Psoas muscle (tissue), 8 donors: ENCODE results near the gene PPM1B. TPM values are rescaled to one million over a fixed set of nuclear protein-coding genes. Genes with fewer than 3 reads are reported as not detected.

Source experiments
- ATAC-seq, 4 donors: fragments of 200-7000 bp; cut with Tn5 transposase; one replicate each; pipeline ENCODE4 v1.9.1; 2020; ENCODE audit warnings: moderate library complexity in 3 of 4, mild to moderate bottlenecking in 2 of 4
- DNase-seq, 2 donors: peaks; one replicate each; pipeline ENCODE4 v3.0.0-alpha.2; 2020
- H3K27ac ChIP-seq: fragments of 200-600 bp; one replicate; pipeline ENCODE4 v1.8.0; 2022
- H3K27me3 ChIP-seq, 3 donors: fragments of 200-600 bp in 1 of 3; one replicate each; pipeline versions ENCODE4 v1.6.1 to v1.8.0; 2013 to 2022; ENCODE audit warnings: low read length in 2 of 3, mild to moderate bottlenecking in 2 of 3, moderate library complexity in 1 of 3; ENCODE audit not compliant: insufficient read depth in 3 of 3
- H3K36me3 ChIP-seq, 2 donors: fragments of 200-600 bp in 1 of 2; one replicate each; pipeline versions ENCODE4 v1.6.1 to v1.8.0; 2013 to 2022; ENCODE audit warnings: low read depth in 1 of 2, mild to moderate bottlenecking in 1 of 2, moderate library complexity in 1 of 2; ENCODE audit not compliant: insufficient read depth in 1 of 2
- H3K4me1 ChIP-seq: fragments of 200-600 bp; one replicate; pipeline ENCODE4 v1.8.0; 2022
- H3K4me3 ChIP-seq: fragments of 200-600 bp; one replicate; pipeline ENCODE4 v1.8.0; 2022; ENCODE audit warnings: mild to moderate bottlenecking
- H3K9me3 ChIP-seq: fragments of 200-600 bp; one replicate; pipeline ENCODE4 v1.8.0; 2022
- CTCF ChIP-seq: fragments of 200-600 bp; IDR thresholded peaks from one replicate; pipeline ENCODE4 v1.8.0; 2022; ENCODE audit warnings: antibody characterized with exemption
- WGBS, 3 donors: extraction: QIAGEN DNeasy Blood & Tissue Kit; methylation state at CpG; one replicate each; pipeline versions ENCODE4 v1.1.6 to v1.1.7; 2013; 5-methylcytosine and 5-hydroxymethylcytosine counted together
- intact Hi-C, 2 donors: fragments of 100-400 bp; cut with DNase I; formaldehyde crosslinking; loops; one replicate each; pipeline versions ENCODE4 v1.11.0 to v1.14.2; 2022
- polyA plus RNA-seq, 3 donors: library from polyadenylated mRNA; stranded (reverse); fragments of 200-250 nt; gene quantifications; one replicate each; pipeline ENCODE4 v1.2.3, GENCODE V29; 2013
- total RNA-seq, 4 donors: library from RNA; stranded (reverse); fragmentation: NEBNext Ultra II Directional in 2 of 4; extraction: Animal tissue kit (Norgen Biotek cat#: 25700) in 2 of 4; gene quantifications; one replicate each; pipeline versions ENCODE4 v1.2.1 to v1.2.4, GENCODE V29; 2021 to 2023
- donor health status: healthy with polysubstance abuse.
- donor health status: DM: no; HTN: no; CAD: no; lungs with moderate emphysema.
- donor health status: Bipolar disorder and iron deficiency.
- donor health status: healthy.
- donor health status: DM: yes; HTN: yes; CAD: no.
- donor health status: DM: no; HTN: no; CAD: no.
- donor health status: DM: no; HTN: no; CAD: no.
- donor health status: DM: yes; HTN: yes; CAD: no.

The PPM1B gene
- total and polyA plus RNA-seq, 7 donors, result 17.4 to 244 (median 112) TPM

GRCh38 chr2:44244135-44244871, 75.6 kb downstream of the PPM1B start:
- peak; percentile 35 to 63 for DNase-seq
- TF ChIP-seq CTCF, result peak; percentile 68
- peak; percentile 71 to 89 (median 86) for ATAC-seq
- Histone ChIP-seq H3K4me1 (peaks cover 12% of the 10 kb centered on the region), H3K9me3 (no peaks in the 10 kb centered on the region), H3K4me3 (peak overlapping the region; percentile 61), H3K36me3 (no peaks in the 10 kb centered on the region), H3K27ac (peak overlapping the region; percentile 50), H3K27me3 (no peaks in the 10 kb centered on the region)
- intact Hi-C loops, result loop anchor here in 1 of 2 donors (10.0 kb wide), 1 partner anchor 710 kb away; no protein-coding TSS in a partner anchor
- WGBS, 3 donors, result 3 to 8% (median 5%) methylated on average over 12 of the region's 12 CpGs

GRCh38 chr2:44245083-44245861, 76.6 kb downstream of the PPM1B start:
- H3K4me3 ChIP-seq, result no peak overlapping the region
- H3K4me1 ChIP-seq, result peaks cover 12% of the 10 kb centered on the region
- TF ChIP-seq CTCF, result no peak
- no peak overlapping the region for H3K27ac ChIP-seq
- H3K27me3 ChIP-seq, result no peaks in the 10 kb centered on the region
- intact Hi-C loops, result loop anchor here (5.0 to 10.0 kb wide), 3 partner anchors 47 to 710 kb away; no protein-coding TSS in a partner anchor
- no peak for DNase-seq
- no peak for ATAC-seq
- H3K9me3 ChIP-seq, result no peaks in the 10 kb centered on the region
- WGBS, 3 donors, result 48 to 68% (median 56%) methylated on average over 3 of the region's 3 CpGs
- H3K36me3 ChIP-seq, result no peaks in the 10 kb centered on the region

GRCh38 chr2:44246436-44246835, 77.8 kb downstream of the PPM1B start:
- peaks cover 12% of the 10 kb centered on the region for H3K4me1 ChIP-seq
- H3K27ac ChIP-seq, result no peak overlapping the region
- WGBS, 3 donors, result 94 to 100% (median 97%) methylated on average over 1 of the region's 1 CpG
- TF ChIP-seq CTCF, result no peak
- no peak for DNase-seq
- H3K9me3 ChIP-seq, result no peaks in the 10 kb centered on the region
- intact Hi-C loops, result loop anchor here (5.0 to 10.0 kb wide), 3 partner anchors 46 to 708 kb away; no protein-coding TSS in a partner anchor
- no peaks in the 10 kb centered on the region for H3K27me3 ChIP-seq
- H3K4me3 ChIP-seq, result no peak overlapping the region
- H3K36me3 ChIP-seq, result no peaks in the 10 kb centered on the region
- no peak for ATAC-seq

- intact Hi-C loops, result loop anchor here (5.0 to 10.0 kb wide), 3 partner anchors 45 to 708 kb away; no protein-coding TSS in a partner anchor
- TF ChIP-seq CTCF, result no peak
These were observed 78.2 kb downstream of the PPM1B start for GRCh38 chr2:44246840-44247369.

More at GRCh38 chr2:44246840-44247369, 78.2 kb downstream of the PPM1B start:
- ATAC-seq (no peak), DNase-seq (no peak)
- Histone ChIP-seq H3K36me3 (no peaks in the 10 kb centered on the region), H3K4me3 (no peak overlapping the region), H3K27ac (no peak overlapping the region), H3K27me3 (no peaks in the 10 kb centered on the region), H3K4me1 (peaks cover 12% of the 10 kb centered on the region), H3K9me3 (no peaks in the 10 kb centered on the region)
- WGBS, 3 donors, result 87 to 92% (median 90%) methylated on average over 3 of the region's 3 CpGs
